GM19351 (cell line): ENCODE data around the gene FMNL3.
"Not testable (repeated sequence)": the region's sequence is repeated elsewhere in the genome, so short reads cannot be mapped to it uniquely, and the experiment has no call there.

Experiments used
- ATAC-seq: cut with Tn5 transposase; IDR thresholded peaks from one replicate; pipeline ENCODE4 v1.9.1; 2021; ENCODE audit warnings: mild to moderate bottlenecking, moderate library complexity; ENCODE audit not compliant: unreplicated experiment

The FMNL3 gene

GRCh38 chr12:49713952-49714351 is 6.7 kb upstream of the FMNL3 start:
- not testable (repeated sequence) for ATAC-seq

- ATAC-seq: no peak
Observed at GRCh38 chr12:49708851-49709250, 1.6 kb upstream of the FMNL3 start.

GRCh38 chr12:49707812-49708147 is 575 bp upstream of the FMNL3 start:
- no peak for ATAC-seq

GRCh38 chr12:49706351-49707127 is 666 bp downstream of the FMNL3 start:
- peak; percentile 32 for ATAC-seq

- ATAC-seq: no peak
Observed at GRCh38 chr12:49705479-49706134, 1.6 kb downstream of the FMNL3 start.

- ATAC-seq: no peak
Observed at GRCh38 chr12:49703647-49704137, 3.5 kb downstream of the FMNL3 start.

GRCh38 chr12:49702676-49703215 is 4.5 kb downstream of the FMNL3 start:
- ATAC-seq: no peak

- no peak for ATAC-seq
Observed at GRCh38 chr12:49702009-49702408, 5.2 kb downstream of the FMNL3 start.

- peak; percentile 75 for ATAC-seq
Observed at GRCh38 chr12:49698619-49699545, 8.3 kb downstream of the FMNL3 start.

GRCh38 chr12:49697808-49698207 is 9.4 kb downstream of the FMNL3 start:
- no peak for ATAC-seq

- no peak for ATAC-seq
Observed at GRCh38 chr12:49696723-49697122, 10.5 kb downstream of the FMNL3 start.

GRCh38 chr12:49693931-49694444 is 13.2 kb downstream of the FMNL3 start:
- no peak for ATAC-seq

GRCh38 chr12:49692851-49693250 is 14.4 kb downstream of the FMNL3 start:
- no peak for ATAC-seq

- no peak for ATAC-seq
Observed at GRCh38 chr12:49689785-49690184, 17.4 kb downstream of the FMNL3 start.

GRCh38 chr12:49689237-49689636 is 18.0 kb downstream of the FMNL3 start:
- ATAC-seq: no peak

GRCh38 chr12:49687941-49688340 is 19.3 kb downstream of the FMNL3 start:
- no peak for ATAC-seq

- ATAC-seq: no peak
Observed at GRCh38 chr12:49684310-49684854, 22.8 kb downstream of the FMNL3 start.

GRCh38 chr12:49683599-49684309 is 23.5 kb downstream of the FMNL3 start:
- ATAC-seq: no peak

- ATAC-seq: no peak
Observed at GRCh38 chr12:49680075-49680474, 27.1 kb downstream of the FMNL3 start.

- no peak for ATAC-seq
Observed at GRCh38 chr12:49678711-49679110, 28.5 kb downstream of the FMNL3 start.
